ENCODE measurements around the gene VWA8.

Gene VWA8

DNA sequence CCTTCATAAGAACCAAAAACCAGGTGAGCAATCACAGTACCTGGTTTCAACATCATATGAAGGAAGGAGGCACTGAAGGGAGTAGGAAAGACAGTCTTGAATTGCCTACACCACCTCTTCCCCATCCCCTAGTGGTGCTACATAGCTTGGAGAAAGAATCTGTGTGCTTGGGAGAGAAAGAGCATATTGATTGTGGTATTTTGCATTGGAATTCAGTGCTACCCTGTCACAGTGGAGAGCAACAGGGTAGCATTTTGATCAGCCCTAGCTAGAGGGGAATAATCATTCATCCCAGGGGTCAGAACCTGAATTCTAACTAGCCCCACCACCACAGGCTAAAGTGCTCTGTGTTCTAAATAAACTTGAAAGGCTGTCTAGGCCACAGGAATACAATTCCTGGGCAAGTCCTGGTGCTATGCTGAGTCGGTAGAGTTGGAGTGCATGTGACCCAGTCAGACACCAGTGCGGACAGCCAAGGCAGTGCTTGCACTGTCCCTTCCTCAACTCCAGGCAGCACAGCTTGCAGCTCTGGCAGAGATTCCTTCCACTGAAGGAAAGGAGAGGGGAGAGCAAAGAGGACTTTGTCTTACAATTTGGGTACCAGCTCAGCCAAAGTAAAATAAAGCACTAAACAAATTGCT lies 158.7 kb downstream of the VWA8 start:
- Histone ChIP-seq H3K79me2 (ENCODE audit: insufficient read depth, low read depth) (no peaks in the 10 kb centered on the region), H3K27me3 (ENCODE audit: insufficient read depth, low read depth) (no peaks in the 10 kb centered on the region), H2AFZ (ENCODE audit: low read depth) (no peak overlapping the region), H3K27ac (no peak overlapping the region), H3K4me1 (ENCODE audit: low read depth, poor library complexity, severe bottlenecking) (no peaks in the 10 kb centered on the region), H3K36me3 (ENCODE audit: insufficient read depth) (no peaks in the 10 kb centered on the region; the same call in 1 of the 2 replicates), H4K20me1 (ENCODE audit: insufficient read depth) (no peaks in the 10 kb centered on the region), H3K9ac (no peak overlapping the region), H3K4me3 (IDR thresholded peaks at IDR 0.05; ENCODE audit: insufficient read depth, low read depth, low read length) (no peak overlapping the region), H3K4me2 (no peak overlapping the region)
- TF ChIP-seq, protein P1, sequence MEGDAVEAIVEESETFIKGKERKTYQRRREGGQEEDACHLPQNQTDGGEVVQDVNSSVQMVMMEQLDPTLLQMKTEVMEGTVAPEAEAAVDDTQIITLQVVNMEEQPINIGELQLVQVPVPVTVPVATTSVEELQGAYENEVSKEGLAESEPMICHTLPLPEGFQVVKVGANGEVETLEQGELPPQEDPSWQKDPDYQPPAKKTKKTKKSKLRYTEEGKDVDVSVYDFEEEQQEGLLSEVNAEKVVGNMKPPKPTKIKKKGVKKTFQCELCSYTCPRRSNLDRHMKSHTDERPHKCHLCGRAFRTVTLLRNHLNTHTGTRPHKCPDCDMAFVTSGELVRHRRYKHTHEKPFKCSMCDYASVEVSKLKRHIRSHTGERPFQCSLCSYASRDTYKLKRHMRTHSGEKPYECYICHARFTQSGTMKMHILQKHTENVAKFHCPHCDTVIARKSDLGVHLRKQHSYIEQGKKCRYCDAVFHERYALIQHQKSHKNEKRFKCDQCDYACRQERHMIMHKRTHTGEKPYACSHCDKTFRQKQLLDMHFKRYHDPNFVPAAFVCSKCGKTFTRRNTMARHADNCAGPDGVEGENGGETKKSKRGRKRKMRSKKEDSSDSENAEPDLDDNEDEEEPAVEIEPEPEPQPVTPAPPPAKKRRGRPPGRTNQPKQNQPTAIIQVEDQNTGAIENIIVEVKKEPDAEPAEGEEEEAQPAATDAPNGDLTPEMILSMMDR (conservative IDR thresholded peaks at IDR 0.05; ENCODE audit: low read depth, low read length), result no peak

DNA sequence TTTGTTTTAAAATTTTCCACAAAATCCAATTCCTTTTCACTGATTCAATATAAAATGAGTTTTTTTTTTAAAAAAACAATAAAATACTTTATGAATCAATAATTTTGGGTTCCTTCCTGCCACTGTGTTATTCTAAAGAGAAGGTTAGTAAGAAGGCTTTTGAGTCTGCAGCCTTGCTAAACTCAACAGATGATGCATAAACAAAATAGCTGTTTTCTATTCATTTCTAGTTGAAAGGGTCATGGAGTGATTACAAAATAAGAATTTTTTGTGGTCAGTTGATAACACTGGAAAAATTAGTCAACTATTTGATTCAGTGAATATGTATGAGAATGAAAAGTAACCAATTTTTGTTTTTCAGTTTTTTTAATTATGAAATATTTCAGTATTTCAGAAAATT lies 169.9 kb downstream of the VWA8 start:
- Histone ChIP-seq H3K9ac (no peak overlapping the region), H3K27ac (no peak overlapping the region), H4K20me1 (ENCODE audit: insufficient read depth) (no peaks in the 10 kb centered on the region), H3K79me2 (ENCODE audit: insufficient read depth, low read depth) (no peaks in the 10 kb centered on the region), H3K4me1 (ENCODE audit: low read depth, poor library complexity, severe bottlenecking) (no peaks in the 10 kb centered on the region), H3K27me3 (ENCODE audit: insufficient read depth, low read depth) (no peaks in the 10 kb centered on the region), H3K4me2 (no peak overlapping the region), H2AFZ (ENCODE audit: low read depth) (no peak overlapping the region), H3K4me3 (IDR thresholded peaks at IDR 0.05; ENCODE audit: insufficient read depth, low read depth, low read length) (no peak overlapping the region), H3K36me3 (ENCODE audit: insufficient read depth) (no peaks in the 10 kb centered on the region)
- TF ChIP-seq, protein P1 (conservative IDR thresholded peaks at IDR 0.05; ENCODE audit: low read depth, low read length), result no peak

DNA sequence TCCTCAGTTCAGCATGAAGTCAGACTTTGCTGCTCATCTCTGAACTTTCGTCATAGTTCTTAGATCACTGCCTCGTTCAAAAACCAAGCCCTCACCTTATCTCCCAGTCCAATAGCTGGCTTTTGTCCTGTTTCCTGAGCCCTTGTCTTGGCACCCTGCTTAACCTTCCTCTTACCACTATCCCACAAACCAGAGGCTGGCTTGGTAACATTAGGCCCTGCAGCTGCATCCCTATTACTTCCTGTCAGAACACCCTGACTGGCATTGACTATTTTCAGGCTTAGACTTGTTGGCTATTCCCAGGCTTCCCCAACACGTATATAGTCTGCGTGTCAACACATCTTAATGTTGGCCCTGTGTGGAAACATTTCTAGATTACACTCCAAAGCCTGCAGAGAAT lies 172.4 kb downstream of the VWA8 start:
- Histone ChIP-seq H3K4me1 (ENCODE audit: low read depth, poor library complexity, severe bottlenecking) (no peaks in the 10 kb centered on the region), H3K36me3 (ENCODE audit: insufficient read depth) (no peaks in the 10 kb centered on the region), H3K79me2 (ENCODE audit: insufficient read depth, low read depth) (no peaks in the 10 kb centered on the region), H2AFZ (ENCODE audit: low read depth) (no peak overlapping the region), H3K27ac (no peak overlapping the region), H3K4me2 (no peak overlapping the region), H3K9ac (no peak overlapping the region), H3K27me3 (ENCODE audit: insufficient read depth, low read depth) (no peaks in the 10 kb centered on the region), H3K4me3 (IDR thresholded peaks at IDR 0.05; ENCODE audit: insufficient read depth, low read depth, low read length) (no peak overlapping the region), H4K20me1 (ENCODE audit: insufficient read depth) (no peaks in the 10 kb centered on the region)
- TF ChIP-seq, protein P1 (conservative IDR thresholded peaks at IDR 0.05; ENCODE audit: low read depth, low read length), result no peak

DNA sequence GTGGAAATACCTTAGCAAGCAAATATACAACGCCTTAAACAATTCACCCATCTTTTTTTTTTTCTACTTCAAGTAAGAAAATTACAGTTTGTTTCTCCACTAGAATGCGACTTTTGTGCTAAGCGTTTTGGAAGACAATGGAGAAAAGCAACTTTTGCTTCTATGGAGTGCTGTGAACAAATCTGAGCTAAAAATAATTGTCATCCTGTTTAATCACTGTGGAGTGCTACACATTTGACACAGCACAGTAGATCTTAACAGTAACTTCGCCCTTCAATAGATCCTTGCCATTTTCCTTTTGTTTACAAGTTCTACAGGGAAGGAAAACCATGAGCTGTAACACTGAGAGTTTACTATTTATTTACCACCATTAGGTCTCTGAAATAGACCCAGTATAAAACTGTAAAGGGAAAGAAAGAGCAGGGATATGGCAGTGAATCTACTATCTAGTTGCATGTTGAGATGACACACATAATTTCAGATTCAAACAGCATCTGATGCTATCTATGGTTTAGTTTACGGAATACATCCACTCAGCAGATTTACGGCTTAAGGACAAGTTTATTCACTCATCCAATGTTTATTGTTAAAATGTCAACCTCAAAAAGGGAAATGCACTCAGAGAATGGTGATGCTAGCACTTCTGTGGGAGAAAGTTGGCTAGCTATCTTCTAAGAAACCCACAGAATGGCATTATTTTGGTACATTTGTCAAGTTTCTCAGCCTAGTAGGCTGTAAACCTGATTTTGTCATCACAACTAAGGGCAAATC lies 175.3 kb downstream of the VWA8 start:
- Histone ChIP-seq H3K4me2 (no peak overlapping the region), H4K20me1 (ENCODE audit: insufficient read depth) (no peaks in the 10 kb centered on the region), H3K79me2 (ENCODE audit: insufficient read depth, low read depth) (no peaks in the 10 kb centered on the region), H3K4me1 (ENCODE audit: low read depth, poor library complexity, severe bottlenecking) (no peaks in the 10 kb centered on the region), H2AFZ (ENCODE audit: low read depth) (no peak overlapping the region), H3K9ac (no peak overlapping the region), H3K4me3 (IDR thresholded peaks at IDR 0.05; ENCODE audit: insufficient read depth, low read depth, low read length) (no peak overlapping the region), H3K27ac (no peak overlapping the region), H3K36me3 (ENCODE audit: insufficient read depth) (no peaks in the 10 kb centered on the region), H3K27me3 (ENCODE audit: insufficient read depth, low read depth) (no peaks in the 10 kb centered on the region)
- TF ChIP-seq, protein P1 (conservative IDR thresholded peaks at IDR 0.05; ENCODE audit: low read depth, low read length), result no peak

Data from KMS-11 (cell line).